Adipose tissue (tissue), 3 donors: Measurements from ENCODE around the gene TINCR. TPM values are rescaled to one million over a fixed set of nuclear protein-coding genes. Genes with fewer than 3 reads are reported as not detected.

ENCODE experiments used
- H3K27ac ChIP-seq: one replicate; pipeline ENCODE4 v1.5.1; 2013; ENCODE audit warnings: low read depth, low read length
- WGBS, 3 donors: extraction: QIAGEN DNeasy Blood & Tissue Kit; methylation state at CpG; one replicate each; pipeline ENCODE4 v1.1.7; 2013; 5-methylcytosine and 5-hydroxymethylcytosine counted together
- polyA plus RNA-seq, 3 donors: library from polyadenylated mRNA; stranded (reverse); fragments of 200-250 nt; gene quantifications; one replicate each; pipeline ENCODE4 v1.2.3, GENCODE V29; 2013
- donor health status: healthy with polysubstance abuse.
- donor health status: Bipolar disorder and iron deficiency.
- donor health status: healthy.

Gene TINCR
- polyA plus RNA-seq, 3 donors: 0.23 to 2.6 (median 0.36) TPM

DNA sequence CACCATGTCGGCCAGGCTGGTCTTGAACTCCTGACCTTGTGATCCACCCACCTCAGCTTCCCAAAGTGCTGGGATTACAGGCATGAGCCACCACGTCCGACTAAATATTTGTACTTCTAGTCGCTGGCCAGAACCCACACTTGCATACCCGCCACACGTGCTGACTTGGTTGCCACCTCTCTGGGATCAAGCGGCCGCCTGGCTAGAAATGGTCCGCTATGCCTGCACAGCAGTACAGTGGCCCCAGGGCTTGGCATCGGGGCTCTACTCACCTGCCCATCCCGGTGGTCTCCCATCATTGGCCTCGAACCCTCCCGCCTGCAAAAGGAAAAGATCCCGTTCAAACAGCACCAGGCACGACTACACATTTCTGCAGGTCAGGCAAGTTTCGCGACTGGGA, 23.7 kb upstream of the TINCR start:
- WGBS, 3 donors: 91 to 95% (median 92%) methylated on average over 17 of the region's 17 CpGs

DNA sequence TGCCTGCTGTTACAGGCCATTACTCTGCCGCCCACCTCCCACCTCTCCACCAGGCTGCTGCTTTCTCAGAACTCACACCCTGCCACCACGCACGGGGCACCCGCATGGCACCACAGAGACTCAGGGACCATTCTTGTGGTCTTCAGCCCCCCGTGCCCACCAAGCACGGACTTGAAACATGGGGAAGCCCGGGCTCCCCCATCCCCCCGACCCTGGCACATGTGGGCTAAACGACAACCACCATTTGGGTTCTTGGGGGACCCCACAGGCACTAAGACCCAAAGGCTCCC, 23.1 kb upstream of the TINCR start:
- H3K27ac ChIP-seq: no peak overlapping the region
- WGBS, 3 donors: 92 to 95% (median 93%) methylated on average over 9 of the region's 9 CpGs

More for the DNA sequence above, 23.7 kb upstream of the TINCR start:
- H3K27ac ChIP-seq: no peak overlapping the region

DNA sequence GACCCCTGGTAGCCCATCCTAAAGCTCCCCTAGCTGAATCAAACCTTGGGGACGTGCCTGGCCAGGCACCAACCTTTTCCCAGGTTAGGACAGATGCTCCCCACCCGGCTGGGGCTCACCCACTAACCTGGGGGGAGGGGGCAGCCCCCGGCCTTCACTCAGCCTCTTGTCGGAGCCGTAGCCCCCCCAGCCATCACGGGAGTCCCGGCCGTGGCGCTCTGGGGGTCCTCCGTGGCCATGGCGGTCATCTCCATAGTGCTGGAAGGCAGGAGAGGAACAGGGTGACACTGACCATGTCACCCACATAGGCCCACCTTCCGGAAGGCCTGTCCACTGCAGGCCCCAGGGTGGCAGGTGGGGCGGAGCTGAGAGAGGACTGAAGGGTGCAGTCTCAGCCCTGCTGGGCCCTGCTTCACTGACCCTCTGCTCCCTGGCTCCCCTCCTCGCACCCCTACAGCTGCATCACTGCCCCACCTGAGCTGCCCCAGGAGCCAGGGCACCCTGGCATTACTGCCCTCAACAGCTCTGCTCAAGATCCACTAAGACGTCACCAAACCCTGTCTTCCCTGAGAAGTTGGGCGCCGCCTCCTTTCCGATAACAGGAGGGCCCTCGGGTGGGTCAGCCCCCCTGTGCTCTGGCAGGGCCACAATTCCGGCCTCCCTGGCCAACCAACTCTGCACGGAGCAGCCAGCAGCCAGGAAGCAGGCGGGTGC, 22.6 kb upstream of the TINCR start:
- WGBS, 3 donors: 90 to 93% (median 92%) methylated on average over 22 of the region's 22 CpGs
- no peak overlapping the region for H3K27ac ChIP-seq

DNA sequence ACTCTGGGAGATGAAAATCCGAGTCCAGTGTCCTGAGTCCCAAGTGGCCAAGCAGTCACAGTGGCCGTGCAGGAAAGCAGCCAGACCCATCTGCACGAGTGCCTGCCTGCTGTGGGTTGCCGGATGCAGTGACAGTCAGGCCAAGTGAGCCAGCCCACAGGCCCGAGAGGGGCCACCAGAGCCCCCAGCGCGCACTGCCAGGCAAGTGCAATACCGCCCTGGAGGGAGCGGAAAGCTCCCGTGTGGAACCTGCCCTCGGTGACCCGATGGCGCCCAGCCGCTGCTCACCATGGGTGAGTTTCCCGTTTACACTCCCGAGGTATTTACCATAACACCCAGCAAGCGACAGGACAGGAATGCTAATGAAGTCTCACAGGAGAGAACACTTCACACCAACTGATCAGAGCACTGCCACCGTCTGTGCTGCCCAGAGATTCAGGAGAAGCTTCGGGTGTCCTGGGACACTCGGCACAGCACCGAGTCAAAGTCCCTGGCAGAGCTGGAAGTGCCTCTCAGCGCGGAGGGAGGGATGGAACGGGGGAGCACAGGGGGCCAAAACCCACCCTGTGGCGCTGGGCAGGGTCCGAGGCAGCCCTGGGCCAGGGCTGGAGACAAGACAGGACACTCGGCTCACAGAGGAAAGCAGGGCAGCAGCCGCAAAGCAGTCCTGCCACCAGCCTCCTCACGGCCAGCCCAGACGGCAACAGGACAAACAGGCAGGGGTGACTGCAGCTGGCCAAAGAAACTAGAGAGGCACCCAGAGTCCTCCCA, 21.3 kb upstream of the TINCR start:
- H3K27ac ChIP-seq: no peak overlapping the region
- WGBS, 3 donors: 83 to 84% (median 84%) methylated on average over 30 of the region's 30 CpGs

DNA sequence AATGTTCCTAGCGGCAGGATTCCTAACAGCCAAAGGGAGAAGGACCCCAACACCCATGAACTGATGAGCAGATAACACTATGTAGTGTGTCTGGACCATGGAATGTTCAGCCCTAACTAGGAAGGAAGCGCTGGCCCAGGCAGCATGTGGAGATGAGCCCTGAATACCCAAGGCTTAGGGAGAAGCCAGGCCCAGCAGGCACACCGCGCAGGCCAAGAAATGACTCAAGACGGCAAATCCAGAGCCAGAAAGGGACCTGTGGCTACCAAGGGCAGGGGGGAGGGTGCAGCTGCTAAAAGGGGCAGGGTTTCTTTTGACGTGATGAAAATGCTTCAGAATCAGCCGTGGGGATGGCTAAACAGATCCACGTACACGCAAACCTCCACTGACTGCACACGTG, 20.7 kb upstream of the TINCR start:
- WGBS, 3 donors: 85 to 95% (median 87%) methylated on average over 10 of the region's 10 CpGs
- H3K27ac ChIP-seq: no peak overlapping the region

DNA sequence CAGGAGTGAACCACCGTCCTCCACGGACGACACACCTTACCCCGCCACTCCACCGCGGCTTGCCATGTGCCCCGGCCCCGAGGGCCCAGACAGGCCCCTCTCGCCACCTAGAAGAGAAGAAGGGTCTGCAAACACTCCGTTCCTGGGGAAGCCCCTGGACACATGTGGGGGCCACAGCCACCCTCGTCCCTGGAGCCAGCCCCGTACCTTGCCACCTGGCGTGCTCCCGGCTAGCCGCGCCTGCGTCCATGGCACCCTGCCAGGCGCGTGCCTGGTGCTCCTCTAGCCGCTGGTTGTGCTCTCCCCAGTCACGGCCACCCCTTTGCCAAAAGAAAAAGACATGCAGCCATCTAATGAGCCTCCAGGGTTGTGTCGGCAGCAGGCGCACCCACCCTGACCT, 19.9 kb upstream of the TINCR start:
- H3K27ac ChIP-seq: no peak overlapping the region
- 70 to 93% (median 88%) methylated on average over 22 to 23 of the region's 23 CpGs for WGBS, 3 donors

DNA sequence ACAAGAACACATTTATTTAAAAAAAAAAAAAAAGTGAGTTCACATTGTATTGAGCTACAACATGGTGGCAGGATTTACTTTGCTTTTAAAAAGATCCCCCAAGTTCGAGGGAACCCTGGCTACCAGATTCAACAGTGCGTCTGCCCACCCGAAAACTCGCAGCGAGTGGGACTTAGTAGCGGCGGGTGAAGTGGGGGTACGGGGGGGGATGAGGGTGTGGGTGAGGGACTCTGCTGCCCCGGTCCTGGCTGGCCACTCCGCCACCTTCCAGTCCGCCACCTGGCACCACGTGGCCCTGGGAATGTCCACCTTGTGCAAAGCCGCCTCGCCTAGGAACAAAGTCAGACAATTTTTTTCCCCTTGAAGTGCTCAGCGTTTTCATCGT, 19.3 kb upstream of the TINCR start:
- 90 to 95% (median 94%) methylated on average over 16 of the region's 16 CpGs for whole genome bisulfite sequencing, 3 donors
- no peak overlapping the region for H3K27ac ChIP-seq

DNA sequence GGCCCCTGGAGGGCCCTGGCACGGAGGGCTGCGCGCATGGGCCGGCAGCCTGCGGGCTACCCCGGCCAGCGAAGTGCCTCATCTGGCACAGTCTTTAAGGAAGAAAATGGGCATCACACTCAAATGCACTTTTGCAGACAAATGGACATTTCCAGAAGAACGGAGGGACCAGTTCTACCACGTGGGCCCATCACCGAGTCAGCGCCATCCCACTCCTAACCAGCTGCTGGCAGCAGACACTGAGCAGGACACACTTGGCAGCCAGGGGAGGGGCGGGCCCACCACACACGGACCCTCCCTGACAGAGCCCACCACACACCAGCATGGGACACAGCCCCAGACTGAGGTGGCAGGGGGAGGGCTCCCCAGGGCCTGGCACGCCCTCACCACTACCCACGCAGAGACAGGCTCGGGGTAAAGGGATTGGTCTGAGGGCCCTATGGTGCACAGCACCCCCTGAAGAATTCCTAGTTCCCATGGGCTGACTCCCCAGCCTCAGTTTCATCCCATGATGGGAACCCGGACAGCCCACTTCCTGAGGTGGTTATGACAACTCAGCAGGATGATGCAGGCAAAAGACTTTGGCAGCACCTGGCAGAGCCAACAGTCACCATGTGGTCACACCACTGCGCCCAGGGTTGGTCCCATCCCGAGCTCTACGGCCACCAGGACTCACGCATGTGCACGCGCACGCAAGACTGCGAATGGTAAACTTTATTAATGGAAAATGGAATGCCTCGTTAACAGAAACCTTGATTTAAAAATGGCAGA, 18.7 kb upstream of the TINCR start:
- 77 to 83% (median 78%) methylated on average over 26 of the region's 26 CpGs for WGBS, 3 donors
- no peak overlapping the region for H3K27ac ChIP-seq

DNA sequence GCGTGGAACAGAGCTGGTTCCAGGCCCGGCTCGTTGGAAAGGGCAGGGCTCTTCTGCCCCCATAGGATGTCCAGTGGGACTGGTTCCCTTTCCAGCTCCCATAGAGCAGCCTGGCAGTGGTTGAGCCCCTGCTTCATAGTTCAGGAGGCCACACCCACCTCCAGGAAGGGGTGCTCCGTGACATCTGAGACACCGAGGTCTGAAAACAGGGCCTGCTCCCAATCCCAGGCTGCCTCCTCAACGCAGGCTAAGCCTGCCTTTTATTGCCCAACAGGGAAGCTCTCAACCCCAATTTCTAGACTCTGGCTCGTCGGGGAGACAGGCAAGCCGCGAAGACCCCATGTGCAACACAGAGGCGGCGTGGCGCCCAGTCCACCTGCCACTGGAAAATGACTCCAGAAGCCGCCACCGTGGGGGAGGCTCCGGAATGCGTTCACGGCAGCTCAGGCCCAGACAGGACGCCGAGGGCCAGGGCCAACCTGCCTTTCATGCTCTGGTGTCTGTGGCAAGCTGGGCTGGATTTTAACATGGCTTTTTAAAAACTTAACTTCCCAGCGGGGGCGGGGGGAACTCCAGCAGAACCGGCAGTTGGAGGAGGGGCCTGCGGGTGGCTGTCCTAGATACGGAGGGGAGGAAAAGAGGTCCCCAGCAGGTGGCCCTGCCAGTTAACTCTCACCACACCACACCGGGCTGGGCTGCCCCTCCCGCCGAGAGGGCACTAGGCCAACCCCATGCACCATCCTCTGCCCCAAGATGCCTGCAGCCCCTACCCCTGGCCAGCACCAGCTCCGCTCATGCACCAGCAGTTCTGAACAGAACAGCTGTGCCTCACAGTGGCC, 17.9 kb upstream of the TINCR start:
- no peak overlapping the region for H3K27ac ChIP-seq
- WGBS, 3 donors: 36 to 55% (median 38%) methylated on average over 28 to 29 of the region's 29 CpGs

DNA sequence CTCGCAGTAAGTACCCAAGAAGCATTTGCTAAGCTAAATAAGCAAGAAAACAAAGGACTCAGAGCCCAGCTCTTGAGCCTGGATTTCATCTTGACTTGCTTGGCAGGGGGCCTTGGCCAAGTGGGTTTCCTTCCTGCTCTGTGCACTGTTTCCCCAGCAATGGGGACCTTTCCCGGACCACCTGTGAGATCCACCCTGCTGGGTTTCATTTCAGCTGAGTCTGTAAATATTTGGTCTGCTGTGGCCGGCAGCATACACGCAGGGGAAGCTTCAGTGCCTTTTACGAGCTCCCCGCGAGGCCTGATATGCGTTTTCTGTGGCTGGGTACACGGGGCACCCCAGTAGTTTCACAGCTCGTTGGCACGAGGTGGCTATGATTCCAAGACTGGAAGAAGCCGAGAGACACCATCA, 12.4 kb upstream of the TINCR start:
- 55 to 60% (median 56%) methylated on average over 12 of the region's 12 CpGs for WGBS, 3 donors
- no peak overlapping the region for H3K27ac ChIP-seq

DNA sequence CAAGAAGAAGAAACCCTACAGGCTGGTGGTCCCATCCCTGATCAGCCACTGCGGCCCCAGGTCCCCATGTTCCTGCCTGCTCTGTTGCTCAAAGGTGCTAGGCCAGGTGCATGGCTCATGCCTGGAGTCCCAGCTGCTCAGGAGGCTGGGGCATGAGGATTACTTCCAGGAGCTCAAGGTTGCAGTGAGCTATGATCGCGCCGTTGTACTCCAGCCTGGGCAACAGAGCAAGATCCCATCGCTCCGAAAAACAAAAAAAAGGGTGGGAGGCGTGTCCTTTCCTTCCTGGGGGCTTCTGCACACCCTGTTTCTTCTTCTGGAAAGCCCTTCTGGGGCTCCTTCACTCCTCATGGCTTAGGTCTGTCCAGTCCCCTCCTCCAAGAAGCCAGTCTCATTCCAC, 11.9 kb upstream of the TINCR start:
- 96 to 98% (median 97%) methylated on average over 7 of the region's 7 CpGs for WGBS, 3 donors
- H3K27ac ChIP-seq: no peak overlapping the region

DNA sequence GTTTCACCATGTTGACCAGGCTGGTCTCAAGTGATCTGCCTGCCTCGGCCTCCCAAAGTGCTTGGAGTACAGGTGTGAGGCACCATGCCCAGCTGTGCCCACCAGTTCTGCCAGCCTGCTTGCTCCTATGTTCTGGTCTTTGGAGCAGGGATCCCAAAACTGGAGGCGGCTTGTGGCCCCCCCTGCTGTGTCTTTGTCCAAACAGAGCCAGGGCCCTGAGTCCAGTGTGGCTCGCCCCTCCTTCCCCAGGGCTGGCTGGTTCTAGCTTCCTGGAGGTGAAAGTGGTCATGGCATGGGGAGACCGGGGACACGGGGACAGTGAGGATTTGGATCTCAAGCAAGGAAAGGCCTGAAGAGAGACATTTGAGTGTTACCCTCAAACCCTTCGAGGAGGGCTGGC, 11.5 kb upstream of the TINCR start:
- H3K27ac ChIP-seq: no peak overlapping the region
- WGBS, 3 donors: 90 to 98% (median 97%) methylated on average over 6 of the region's 6 CpGs

DNA sequence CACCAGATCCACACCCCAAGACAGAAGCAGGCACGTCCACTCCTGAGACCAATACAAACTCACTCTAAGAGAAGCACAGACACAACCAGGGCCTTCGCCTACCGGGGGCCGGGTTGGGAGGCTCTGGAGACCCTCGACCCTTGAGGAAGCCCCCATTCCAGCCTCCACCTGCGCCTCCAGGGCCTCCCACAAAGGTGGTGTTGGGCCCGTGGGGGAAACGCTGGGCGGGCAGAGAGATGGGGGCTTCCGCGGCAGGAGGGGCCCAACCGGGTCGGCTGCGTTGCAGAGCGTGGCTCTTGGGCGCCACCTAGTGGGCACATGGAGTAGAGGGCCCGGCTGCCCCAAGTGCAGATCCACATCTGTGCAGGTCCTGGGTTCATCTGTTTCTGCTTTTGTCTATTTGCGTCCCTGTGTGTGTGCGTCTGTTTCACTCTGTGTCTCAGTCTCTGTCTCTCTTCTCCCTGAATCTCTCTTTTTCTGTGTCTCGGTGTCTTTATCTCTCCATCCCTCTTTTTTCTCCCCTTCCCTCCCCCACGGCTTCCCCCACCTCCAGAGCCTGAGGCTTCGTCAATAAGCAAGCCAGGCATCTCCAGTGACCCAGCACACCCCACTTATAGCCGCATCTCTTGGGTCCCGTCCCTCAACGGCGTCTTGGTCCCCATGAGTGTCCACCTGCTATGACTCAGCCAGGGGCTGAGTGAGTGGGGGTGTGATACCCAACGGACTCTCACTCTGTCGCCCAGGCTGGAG, 10.5 kb upstream of the TINCR start:
- H3K27ac ChIP-seq: no peak overlapping the region
- 19 to 26% (median 24%) methylated on average over 28 of the region's 28 CpGs for WGBS, 3 donors

DNA sequence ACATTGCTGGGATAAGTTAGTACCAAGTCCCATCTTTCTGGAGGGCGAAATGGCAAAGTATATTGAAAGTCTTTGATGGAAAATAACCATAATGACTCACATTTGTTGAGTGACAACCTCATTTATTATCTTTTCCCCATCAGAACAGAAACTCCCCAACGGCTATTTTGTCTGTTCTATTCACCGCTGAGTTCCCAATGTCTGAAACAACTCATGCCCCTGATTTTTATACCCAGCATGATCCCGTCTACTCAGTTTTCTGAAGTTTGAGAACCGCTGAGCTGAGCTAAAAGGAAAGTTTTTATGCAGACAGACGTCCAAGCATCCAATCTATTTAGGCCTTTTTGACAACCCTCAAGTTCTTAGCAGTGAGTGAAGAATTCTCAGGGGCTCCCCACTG, 7.8 kb upstream of the TINCR start:
- 88 to 93% (median 91%) methylated on average over 6 of the region's 6 CpGs for WGBS, 3 donors
- no peak overlapping the region for H3K27ac ChIP-seq

DNA sequence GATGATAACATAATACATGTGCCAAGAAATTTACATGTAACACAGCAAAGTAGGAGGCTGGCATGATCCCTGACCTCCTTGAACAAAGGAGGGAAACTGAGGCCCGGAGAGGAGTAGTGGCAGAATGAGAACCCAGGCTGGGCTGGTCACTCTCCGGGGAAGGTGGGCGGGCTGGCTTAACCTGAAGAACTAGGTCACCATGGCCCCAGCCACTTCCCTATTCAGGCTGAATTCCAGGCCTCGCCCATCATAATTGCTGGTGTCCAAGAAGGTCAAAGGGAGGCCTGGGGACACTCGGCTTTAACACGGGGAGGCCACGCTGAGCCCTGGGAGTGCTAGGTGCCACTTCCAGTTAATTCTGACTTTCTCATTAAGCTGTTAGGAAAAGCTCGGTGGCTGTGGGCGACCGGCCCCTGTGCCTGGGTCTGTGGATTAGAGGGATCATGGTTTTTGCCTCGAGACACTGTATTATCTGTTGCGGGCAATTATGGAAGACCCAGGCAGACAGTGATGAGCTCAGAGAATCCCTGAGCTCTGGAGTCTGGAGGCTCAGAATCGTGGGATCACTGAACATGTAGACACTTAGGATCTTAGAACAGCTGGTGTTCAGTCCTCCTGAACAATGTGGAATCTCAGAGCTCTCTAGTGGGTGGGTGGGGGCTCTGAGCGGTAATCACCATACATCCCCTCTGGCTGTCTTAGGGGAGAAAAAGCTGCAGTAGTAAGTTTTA, 5.0 kb upstream of the TINCR start:
- H3K27ac ChIP-seq: no peak overlapping the region
- 70 to 80% (median 72%) methylated on average over 14 of the region's 14 CpGs for WGBS, 3 donors

DNA sequence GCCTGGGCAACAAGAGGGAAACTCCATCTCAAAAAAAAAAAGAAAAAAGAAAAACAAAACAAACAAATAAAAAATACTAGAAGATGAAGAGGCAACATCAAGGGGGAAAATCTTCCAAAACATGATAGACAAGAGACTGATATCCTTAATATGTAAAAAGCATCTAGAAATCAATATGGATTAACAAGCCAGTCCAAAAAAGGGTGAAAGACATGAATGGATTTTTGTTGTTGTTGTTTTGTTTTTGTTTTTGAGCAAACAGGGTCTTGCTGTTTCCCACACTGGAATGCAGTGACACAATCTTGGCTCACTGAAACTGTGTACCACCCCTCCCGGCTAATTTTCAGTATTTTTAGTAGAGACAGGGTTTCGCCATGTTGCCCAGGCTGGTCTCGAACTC, 4.0 kb upstream of the TINCR start:
- H3K27ac ChIP-seq: no peak overlapping the region
- 95 to 97% (median 96%) methylated on average over 3 of the region's 3 CpGs for WGBS, 3 donors

DNA sequence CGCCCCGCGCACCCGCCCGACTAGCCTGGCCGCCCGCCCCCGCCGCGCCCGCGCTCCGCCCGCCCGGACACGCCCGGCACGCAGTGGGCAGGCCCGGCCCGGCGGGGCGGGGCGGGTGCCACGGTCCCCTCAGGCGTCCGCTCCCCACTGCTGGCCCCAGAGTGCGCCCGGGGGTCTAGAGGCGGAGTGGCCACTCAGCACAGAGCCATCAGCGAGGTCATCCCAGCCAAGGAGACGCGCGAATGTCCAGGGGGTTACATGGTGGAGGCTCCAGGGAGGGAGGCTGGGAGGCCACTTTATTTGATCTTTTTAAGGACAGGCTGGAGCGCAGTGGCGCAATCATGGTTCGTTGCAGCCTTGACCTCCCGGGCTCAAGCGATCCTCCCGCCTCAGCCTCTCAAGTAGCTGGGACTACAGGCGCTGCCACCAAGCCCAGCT, 236 bp upstream of the TINCR start:
- WGBS, 3 donors: 19 to 26% (median 21%) methylated on average over 28 to 40 of the region's 40 CpGs
- no peak overlapping the region for H3K27ac ChIP-seq
